SH-SY5Y (cell line): ENCODE measurements around the gene UBL7.

Experiments
- GATA2 ChIP-seq: IDR thresholded peaks from 2 replicates; pipeline ENCODE4 v1.6.1; 2011; ENCODE audit warnings: mild to moderate bottlenecking, low read depth, low read length
- GATA3 ChIP-seq: IDR thresholded peaks from 2 replicates; pipeline ENCODE4 v1.6.1; 2011; ENCODE audit warnings: low read depth, mild to moderate bottlenecking, low read length, moderate library complexity

DNA sequence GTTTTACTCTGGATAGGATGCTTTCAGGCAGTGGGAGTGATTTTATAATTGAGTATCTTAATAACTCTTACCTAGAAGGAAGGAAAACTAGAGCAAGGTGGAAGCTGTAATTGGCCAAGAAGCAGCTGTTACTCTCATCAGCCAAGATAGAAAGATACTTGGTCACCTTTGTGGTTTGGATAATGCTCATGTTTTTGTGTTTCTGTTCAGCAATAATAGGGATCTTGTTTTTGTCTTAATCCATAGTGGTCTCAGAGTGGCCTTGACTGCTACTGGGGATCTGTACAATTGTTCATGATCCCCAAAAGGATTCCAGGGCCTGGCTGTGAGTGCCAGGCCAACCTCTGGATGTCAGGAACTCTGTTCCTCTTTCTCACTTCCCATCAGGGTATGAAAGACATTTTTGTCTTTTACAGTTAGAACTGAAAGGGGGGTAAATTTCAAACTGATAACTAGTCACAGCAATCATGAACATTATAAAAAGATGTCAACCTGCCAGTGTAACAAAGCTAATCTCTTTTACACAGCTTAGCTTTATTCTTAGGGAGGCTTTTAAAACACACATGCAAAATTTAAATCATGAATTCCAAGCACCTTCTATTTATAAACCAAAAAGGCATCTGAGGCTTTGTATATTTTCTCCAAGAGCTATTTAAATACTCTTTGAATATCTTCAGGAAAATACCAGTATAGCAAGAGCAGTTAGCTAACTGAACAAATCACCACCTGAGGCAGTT, 6.0 kb downstream of the UBL7 start:
- TF ChIP-seq GATA2 (no peak), GATA3 (no peak)
